ENCODE measurements around the gene CSPG5. TPM values are rescaled to one million over a fixed set of nuclear protein-coding genes. Genes with fewer than 3 reads are reported as not detected.

Gene CSPG5, protein sequence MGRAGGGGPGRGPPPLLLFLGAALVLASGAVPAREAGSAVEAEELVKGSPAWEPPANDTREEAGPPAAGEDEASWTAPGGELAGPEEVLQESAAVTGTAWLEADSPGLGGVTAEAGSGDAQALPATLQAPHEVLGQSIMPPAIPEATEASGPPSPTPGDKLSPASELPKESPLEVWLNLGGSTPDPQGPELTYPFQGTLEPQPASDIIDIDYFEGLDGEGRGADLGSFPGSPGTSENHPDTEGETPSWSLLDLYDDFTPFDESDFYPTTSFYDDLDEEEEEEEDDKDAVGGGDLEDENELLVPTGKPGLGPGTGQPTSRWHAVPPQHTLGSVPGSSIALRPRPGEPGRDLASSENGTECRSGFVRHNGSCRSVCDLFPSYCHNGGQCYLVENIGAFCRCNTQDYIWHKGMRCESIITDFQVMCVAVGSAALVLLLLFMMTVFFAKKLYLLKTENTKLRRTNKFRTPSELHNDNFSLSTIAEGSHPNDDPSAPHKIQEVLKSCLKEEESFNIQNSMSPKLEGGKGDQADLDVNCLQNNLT
- 2.3 TPM for polyA plus RNA-seq
- long read RNA-seq, donor 1, result 0 reads
- long read RNA-seq, donor 2, full-length matches to known transcripts, result 2 of 2 reads
- long read RNA-seq, donor 2, partial matches to known transcripts, result 0 of 2 reads
- long read RNA-seq, donor 2, other reads (novel, unspliced or antisense), result 0 of 2 reads
- long read RNA-seq, donor 3, result 0 reads
- long read RNA-seq, donor 4, result 0 reads
- long read RNA-seq, donor 5, full-length matches to known transcripts, result 2 of 2 reads
- long read RNA-seq, donor 5, partial matches to known transcripts, result 0 of 2 reads
- long read RNA-seq, donor 5, other reads (novel, unspliced or antisense), result 0 of 2 reads
- long read RNA-seq, donor 6, partial matches to known transcripts, result 0 of 1 reads
- long read RNA-seq, donor 6, other reads (novel, unspliced or antisense), result 0 of 1 reads
- long read RNA-seq, donor 7, full-length matches to known transcripts, result 1 of 1 reads
- long read RNA-seq, donor 7, partial matches to known transcripts, result 0 of 1 reads
- long read RNA-seq, donor 7, other reads (novel, unspliced or antisense), result 0 of 1 reads
- long read RNA-seq, donor 8, partial matches to known transcripts, result 0 of 1 reads
- long read RNA-seq, donor 8, other reads (novel, unspliced or antisense), result 0 of 1 reads
- long read RNA-seq, donor 9, result 0 reads
- long read RNA-seq, donor 10, result 0 reads
- long read RNA-seq, donor 11, result 0 reads

DNA sequence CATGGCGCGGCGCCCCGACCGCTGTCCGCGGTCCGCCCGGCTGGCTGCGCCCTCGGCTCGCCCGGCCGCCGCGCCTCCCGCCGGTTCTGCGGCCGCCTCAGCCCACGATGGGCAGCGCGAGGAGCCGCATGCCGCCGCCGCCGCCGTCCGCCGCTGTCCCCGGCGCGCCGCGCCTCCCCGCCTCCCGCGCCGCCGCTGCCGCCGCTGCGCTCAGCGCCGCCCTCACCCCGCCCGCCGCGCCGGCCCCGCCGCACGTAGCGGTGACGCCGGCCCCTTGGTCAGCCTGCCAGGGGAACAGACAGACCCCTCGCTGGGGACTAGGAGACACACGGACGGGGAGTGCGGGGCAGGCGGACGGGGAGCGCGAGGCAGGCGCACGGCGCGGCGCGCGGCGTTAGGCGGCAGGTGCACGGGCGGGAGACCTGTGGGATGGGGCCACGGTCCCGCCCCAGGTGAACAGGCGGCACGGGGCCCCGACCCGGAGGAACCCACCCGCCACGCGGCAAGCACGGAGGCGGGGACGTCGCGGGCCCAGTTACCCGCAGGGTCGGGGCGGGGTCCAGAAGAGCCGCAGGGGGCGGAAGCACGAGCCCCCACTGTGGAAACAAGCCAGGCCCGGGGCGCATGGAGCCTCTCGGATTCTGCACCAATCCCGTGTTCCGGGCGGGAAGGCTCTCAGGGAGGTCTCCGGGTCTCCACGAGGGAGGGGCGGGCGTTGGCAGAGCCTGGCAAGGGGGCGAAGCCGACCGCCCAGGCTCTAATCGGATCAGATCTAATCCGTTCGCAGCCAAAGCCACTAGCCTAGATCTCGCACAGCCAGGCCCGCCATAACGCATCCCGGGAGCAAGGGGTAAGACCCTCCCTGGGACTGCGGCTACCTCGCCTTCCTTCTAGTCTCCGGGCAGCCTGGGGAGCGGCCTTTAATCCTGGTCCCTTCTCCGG, at the start of gene CSPG5:
CSPG5 (minus strand) TSS at position 175 of the 942 bp plus-strand sequence; CDS start at position 3, 172 bp downstream.
- WGBS (ENCODE audit: insufficient coverage, low lambda C conversion rate), result no CpG with 5 or more reads among the region's 121 CpGs
- peak within 1 kb of the TSS; percentile 32 for H3K4me3 ChIP-seq (ENCODE audit: low read length)
- peaks cover 41% of the 10 kb centered on the region for H3K27me3 ChIP-seq (ENCODE audit: control insufficient read depth, insufficient read depth, low read length)
- peaks cover 9% of the 10 kb centered on the region for H3K4me1 ChIP-seq (ENCODE audit: control insufficient read depth, insufficient read depth, low read length)
- DNase-seq, result peak; percentile 13 to 32
- peaks cover 3% of the 10 kb centered on the region for H3K9me3 ChIP-seq (ENCODE audit: control insufficient read depth, low read depth, low read length)
- no peak within 1 kb of the TSS for H3K27ac ChIP-seq (ENCODE audit: low read length)
- H3K36me3 ChIP-seq (ENCODE audit: control insufficient read depth, insufficient read depth, low read length), result no peaks in the 10 kb centered on the region

GRCh38 chr3:47628426-47628825, 49.8 kb upstream of the CSPG5 start:
- Histone ChIP-seq H3K27ac (ENCODE audit: low read length) (no peak overlapping the region), H3K9me3 (ENCODE audit: control insufficient read depth, low read depth, low read length) (no peaks in the 10 kb centered on the region), H3K4me3 (ENCODE audit: low read length) (no peak overlapping the region), H3K36me3 (ENCODE audit: control insufficient read depth, insufficient read depth, low read length) (peaks cover 57% of the 10 kb centered on the region), H3K4me1 (ENCODE audit: control insufficient read depth, insufficient read depth, low read length) (no peaks in the 10 kb centered on the region), H3K27me3 (ENCODE audit: control insufficient read depth, insufficient read depth, low read length) (no peaks in the 10 kb centered on the region)
- no peak for DNase-seq
- WGBS (ENCODE audit: insufficient coverage, low lambda C conversion rate), result no CpG with 5 or more reads among the region's 6 CpGs

GRCh38 chr3:47622671-47623461, 44.2 kb upstream of the CSPG5 start:
- H3K27me3 ChIP-seq (ENCODE audit: control insufficient read depth, insufficient read depth, low read length), result no peaks in the 10 kb centered on the region
- H3K9me3 ChIP-seq (ENCODE audit: control insufficient read depth, low read depth, low read length), result no peaks in the 10 kb centered on the region
- no CpG with 5 or more reads among the region's 3 CpGs for WGBS (ENCODE audit: insufficient coverage, low lambda C conversion rate)
- H3K4me3 ChIP-seq (ENCODE audit: low read length), result no peak overlapping the region
- peak in 1 of 2 donors; percentile 22 for DNase-seq
- H3K4me1 ChIP-seq (ENCODE audit: control insufficient read depth, insufficient read depth, low read length), result no peaks in the 10 kb centered on the region
- peaks cover 49% of the 10 kb centered on the region for H3K36me3 ChIP-seq (ENCODE audit: control insufficient read depth, insufficient read depth, low read length)
- H3K27ac ChIP-seq (ENCODE audit: low read length), result no peak overlapping the region

GRCh38 chr3:47617086-47618010, 38.7 kb upstream of the CSPG5 start:
- no peaks in the 10 kb centered on the region for H3K9me3 ChIP-seq (ENCODE audit: control insufficient read depth, low read depth, low read length)
- H3K4me1 ChIP-seq (ENCODE audit: control insufficient read depth, insufficient read depth, low read length), result no peaks in the 10 kb centered on the region
- no peak overlapping the region for H3K4me3 ChIP-seq (ENCODE audit: low read length)
- H3K27ac ChIP-seq (ENCODE audit: low read length), result no peak overlapping the region
- H3K27me3 ChIP-seq (ENCODE audit: control insufficient read depth, insufficient read depth, low read length), result no peaks in the 10 kb centered on the region
- no peak for DNase-seq
- 100% methylated on average over 1 of the region's 5 CpGs for WGBS (ENCODE audit: insufficient coverage, low lambda C conversion rate)
- H3K36me3 ChIP-seq (ENCODE audit: control insufficient read depth, insufficient read depth, low read length), result peaks cover 54% of the 10 kb centered on the region

- Histone ChIP-seq H3K9me3 (ENCODE audit: control insufficient read depth, low read depth, low read length) (no peaks in the 10 kb centered on the region), H3K36me3 (ENCODE audit: control insufficient read depth, insufficient read depth, low read length) (peaks cover 52% of the 10 kb centered on the region), H3K4me1 (ENCODE audit: control insufficient read depth, insufficient read depth, low read length) (no peaks in the 10 kb centered on the region), H3K27ac (ENCODE audit: low read length) (no peak overlapping the region), H3K27me3 (ENCODE audit: control insufficient read depth, insufficient read depth, low read length) (no peaks in the 10 kb centered on the region), H3K4me3 (ENCODE audit: low read length) (no peak overlapping the region)
- WGBS (ENCODE audit: insufficient coverage, low lambda C conversion rate), result 100% methylated on average over 2 of the region's 2 CpGs
- DNase-seq, result no peak
Measured at GRCh38 chr3:47614788-47615187, 36.1 kb upstream of the CSPG5 start.

GRCh38 chr3:47613722-47614121, 35.1 kb upstream of the CSPG5 start:
- no peak overlapping the region for H3K27ac ChIP-seq (ENCODE audit: low read length)
- peaks cover 50% of the 10 kb centered on the region for H3K36me3 ChIP-seq (ENCODE audit: control insufficient read depth, insufficient read depth, low read length)
- DNase-seq, result peak in 1 of 2 donors; percentile 10
- H3K4me3 ChIP-seq (ENCODE audit: low read length), result no peak overlapping the region
- no peaks in the 10 kb centered on the region for H3K9me3 ChIP-seq (ENCODE audit: control insufficient read depth, low read depth, low read length)
- WGBS (ENCODE audit: insufficient coverage, low lambda C conversion rate), result 60% methylated on average over 1 of the region's 4 CpGs
- no peaks in the 10 kb centered on the region for H3K4me1 ChIP-seq (ENCODE audit: control insufficient read depth, insufficient read depth, low read length)
- no peaks in the 10 kb centered on the region for H3K27me3 ChIP-seq (ENCODE audit: control insufficient read depth, insufficient read depth, low read length)

DNA sequence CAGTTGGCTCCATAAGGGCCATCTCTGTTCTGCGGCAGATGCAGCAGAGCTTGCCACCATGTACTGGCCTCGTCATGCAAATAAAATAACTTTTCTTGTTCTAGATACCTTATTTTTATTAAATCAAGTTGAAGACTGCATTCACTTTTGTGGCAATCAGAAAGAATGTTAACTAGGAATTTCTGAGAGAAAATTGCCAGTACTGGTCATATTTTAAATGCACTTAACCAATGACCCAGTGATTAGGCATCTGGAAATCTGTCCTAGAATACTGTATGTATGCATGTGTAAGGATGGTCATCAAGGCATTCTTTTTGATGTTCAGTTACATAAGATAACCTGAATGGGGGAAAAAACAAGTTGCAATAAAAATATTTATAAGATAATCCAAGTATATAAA, 34.2 kb upstream of the CSPG5 start:
- H3K4me3 ChIP-seq (ENCODE audit: low read length), result no peak overlapping the region
- H3K27ac ChIP-seq (ENCODE audit: low read length), result no peak overlapping the region
- WGBS (ENCODE audit: insufficient coverage, low lambda C conversion rate), result no CpG with 5 or more reads among the region's 2 CpGs
- H3K4me1 ChIP-seq (ENCODE audit: control insufficient read depth, insufficient read depth, low read length), result no peaks in the 10 kb centered on the region
- H3K27me3 ChIP-seq (ENCODE audit: control insufficient read depth, insufficient read depth, low read length), result no peaks in the 10 kb centered on the region
- DNase-seq, result no peak
- peaks cover 53% of the 10 kb centered on the region for H3K36me3 ChIP-seq (ENCODE audit: control insufficient read depth, insufficient read depth, low read length)
- no peaks in the 10 kb centered on the region for H3K9me3 ChIP-seq (ENCODE audit: control insufficient read depth, low read depth, low read length)

DNA sequence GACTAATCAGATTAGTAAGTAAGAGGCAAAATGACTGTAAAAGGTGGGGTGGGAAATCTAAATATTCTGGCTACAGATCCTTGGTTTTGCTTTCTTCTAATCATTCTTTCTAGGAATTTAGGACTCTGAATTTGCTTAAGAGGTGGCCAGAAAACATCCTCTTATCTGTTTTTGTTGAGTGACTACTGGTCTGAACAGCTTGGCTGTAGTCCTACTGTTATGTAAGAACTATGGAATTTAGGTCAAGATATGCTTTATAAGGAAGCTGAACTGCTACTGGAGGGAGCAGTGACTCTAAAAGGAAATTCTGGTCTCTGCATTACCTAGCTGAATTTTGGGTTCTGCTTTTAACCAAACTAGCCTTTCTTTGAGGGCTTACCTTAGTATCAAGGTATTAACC, 33.5 kb upstream of the CSPG5 start:
- DNase-seq, result peak; percentile 14 to 23
- no peaks in the 10 kb centered on the region for H3K9me3 ChIP-seq (ENCODE audit: control insufficient read depth, low read depth, low read length)
- H3K4me3 ChIP-seq (ENCODE audit: low read length), result no peak overlapping the region
- H3K27ac ChIP-seq (ENCODE audit: low read length), result no peak overlapping the region
- H3K36me3 ChIP-seq (ENCODE audit: control insufficient read depth, insufficient read depth, low read length), result peaks cover 51% of the 10 kb centered on the region
- no peaks in the 10 kb centered on the region for H3K27me3 ChIP-seq (ENCODE audit: control insufficient read depth, insufficient read depth, low read length)
- H3K4me1 ChIP-seq (ENCODE audit: control insufficient read depth, insufficient read depth, low read length), result no peaks in the 10 kb centered on the region

Measured in large intestine (tissue), 12 donors.